NCI-H526 treated with DMSO at 0.1 percent for 48 hours (cell line): ENCODE results near the gene RUNX3.

ENCODE experiments used
- DNase-seq: peaks from one replicate; lab custom pipeline; 2025; lab: John Stamatoyannopoulos, UW

RUNX3 gene

GRCh38 chr1:24928689-24929397 lies 1.2 kb downstream of the RUNX3 start:
- DNase-seq = no peak

DNA sequence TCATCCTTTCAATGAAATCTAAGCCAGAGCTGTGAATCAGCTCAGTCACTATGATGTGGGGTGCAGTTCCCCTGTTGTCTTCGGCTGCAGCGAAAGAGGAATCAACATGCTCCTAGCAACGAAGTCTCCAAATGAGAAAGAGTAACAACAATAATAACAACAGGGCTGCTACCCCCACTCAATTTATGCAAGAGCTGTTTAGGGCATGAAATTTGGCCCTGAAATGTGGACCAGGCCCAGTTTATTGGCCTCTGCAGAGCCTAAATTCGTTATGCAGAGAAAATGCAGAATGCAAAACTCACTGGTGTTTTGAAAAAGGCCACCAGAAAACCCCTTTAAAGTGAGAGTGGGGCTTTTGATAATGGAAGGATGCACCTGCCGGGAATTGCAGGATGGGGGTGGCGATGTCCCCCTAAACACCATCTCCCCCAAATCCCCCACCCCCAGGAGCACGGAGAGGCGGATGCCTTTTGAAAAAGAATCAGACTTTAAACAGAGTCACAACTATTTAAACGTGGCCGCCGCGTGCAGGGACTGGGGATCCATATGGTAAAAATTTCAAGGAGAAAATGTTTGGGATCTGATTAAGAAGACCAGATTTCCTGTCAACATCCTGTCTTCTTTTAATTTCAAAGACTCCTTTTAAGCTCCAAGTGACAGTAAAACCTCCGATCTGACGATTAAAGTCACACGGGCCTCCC lies 1.9 kb downstream of the RUNX3 start:
- no peak for DNase-seq

GRCh38 chr1:24927473-24927872 lies 2.6 kb downstream of the RUNX3 start:
- DNase-seq = no peak

DNA sequence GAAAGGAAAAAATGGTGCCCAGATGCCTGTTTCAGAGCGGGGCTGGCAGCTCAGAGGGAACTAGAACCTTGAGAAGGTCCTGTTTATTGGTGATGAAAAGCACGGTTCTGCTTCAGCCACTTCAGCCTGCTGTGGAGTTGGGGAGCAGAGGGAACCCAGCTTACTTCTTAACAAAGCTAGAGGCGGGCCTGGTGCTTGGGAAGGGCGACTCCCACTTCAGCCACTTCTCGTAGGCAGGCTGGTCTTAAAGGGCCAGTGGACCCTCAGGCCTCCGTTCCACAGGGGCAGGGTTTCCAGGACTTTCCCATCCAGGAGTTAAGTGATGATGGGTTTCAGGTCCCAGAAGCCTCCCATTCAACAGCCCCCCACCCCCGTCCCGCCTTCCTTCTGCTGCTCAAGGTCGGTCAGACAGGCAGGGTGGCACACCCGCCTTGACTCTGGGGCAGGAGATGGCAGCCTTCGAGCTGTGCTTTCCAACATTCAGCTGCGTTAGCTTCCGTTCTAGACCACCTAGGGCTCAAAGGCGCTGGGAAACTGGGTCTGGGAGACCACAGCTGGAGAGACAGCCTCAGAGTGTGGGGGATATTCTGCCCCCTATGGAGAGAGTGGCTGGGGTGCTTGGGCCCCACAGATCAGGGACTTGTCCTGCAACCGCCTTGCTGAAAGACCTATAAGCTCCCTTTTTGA lies 3.4 kb downstream of the RUNX3 start:
- DNase-seq = no peak

DNA sequence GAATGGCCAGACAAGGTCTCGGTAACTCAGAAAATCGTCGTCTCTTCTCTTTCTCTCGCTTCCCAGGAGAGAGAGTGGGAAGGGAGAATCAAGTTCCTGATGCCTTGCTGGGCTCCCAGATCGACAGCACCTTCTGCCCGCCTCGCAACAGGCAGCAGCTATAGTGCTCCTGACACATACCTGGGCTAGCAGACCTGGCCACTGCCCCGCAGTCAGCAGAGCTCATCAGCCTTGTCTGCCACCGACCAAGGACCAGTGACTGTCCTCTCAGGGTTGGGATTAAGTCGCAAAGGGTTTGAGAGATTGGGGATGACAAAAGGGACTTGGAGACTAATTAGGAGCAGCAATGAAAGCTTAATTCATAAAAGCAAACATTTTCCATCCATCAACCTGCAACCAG lies 4.1 kb downstream of the RUNX3 start:
- DNase-seq = no peak

DNA sequence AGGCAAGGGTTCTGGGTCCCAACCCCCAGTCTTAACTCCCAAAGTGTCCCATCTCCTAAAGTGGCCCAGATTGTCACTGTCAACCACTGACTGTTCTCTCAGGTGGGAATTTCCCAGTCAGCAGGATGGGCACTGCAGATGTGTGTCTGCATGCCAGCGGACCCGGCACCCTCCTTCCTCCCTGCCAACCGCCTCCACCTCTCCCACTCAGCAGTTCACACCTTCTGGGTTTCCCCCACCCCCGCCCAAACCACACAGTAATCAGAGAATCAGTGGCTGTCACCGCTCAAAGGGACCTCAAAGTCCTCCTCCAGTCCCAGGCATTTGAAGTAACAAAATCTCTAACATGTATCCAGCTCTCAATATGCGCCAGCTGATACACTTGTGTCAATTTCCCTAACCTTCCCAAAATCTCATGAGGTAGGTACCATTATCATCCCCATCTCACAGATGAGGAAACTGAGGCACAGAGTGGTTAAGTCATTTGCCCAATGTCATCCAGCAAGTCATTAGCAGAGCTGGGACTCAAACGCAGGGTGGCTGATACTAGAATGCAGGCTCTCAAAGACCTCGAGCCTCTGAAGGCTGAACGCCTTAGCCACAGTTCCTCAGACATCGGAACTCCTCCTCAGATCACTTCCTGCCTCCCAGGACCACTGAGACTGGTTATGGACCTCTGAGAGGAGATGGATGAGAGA lies 4.8 kb downstream of the RUNX3 start:
- no peak for DNase-seq

- no peak for DNase-seq
These were observed 6.5 kb downstream of the RUNX3 start for GRCh38 chr1:24923485-24924113.

DNA sequence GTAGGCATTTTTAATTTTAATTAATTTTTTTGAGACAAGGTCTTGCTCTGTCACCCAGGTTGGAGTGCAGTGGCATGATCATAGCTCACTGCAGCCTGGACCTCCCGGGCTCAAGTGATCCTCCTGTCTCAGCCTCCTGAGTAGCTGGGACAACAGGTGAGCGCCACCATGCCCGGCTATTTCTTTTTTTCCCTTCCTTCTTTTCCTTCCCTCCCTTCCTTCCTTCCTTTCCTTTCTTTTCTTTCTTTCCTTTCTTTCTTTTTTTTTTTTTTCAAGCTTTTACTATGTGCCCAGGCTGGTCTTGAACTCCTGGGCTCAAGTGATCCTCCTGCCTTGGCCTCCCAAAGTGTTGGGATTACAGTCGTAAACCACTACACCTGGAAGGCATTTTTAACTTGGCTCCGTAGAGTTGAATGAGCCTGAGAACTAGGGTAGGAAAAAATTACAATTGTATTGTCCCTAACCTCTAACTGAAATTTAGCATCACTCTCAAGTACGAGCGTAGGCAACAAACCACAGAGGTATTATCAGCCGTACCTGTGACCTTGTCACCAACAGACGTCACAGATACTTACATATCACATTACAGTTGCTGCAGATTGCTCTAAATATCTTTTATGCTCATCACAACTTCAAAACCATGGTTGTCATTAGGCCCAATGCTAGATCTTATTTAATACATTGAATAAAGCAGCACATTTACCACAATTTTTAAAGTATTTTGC lies 8.0 kb downstream of the RUNX3 start:
- DNase-seq = no peak

DNA sequence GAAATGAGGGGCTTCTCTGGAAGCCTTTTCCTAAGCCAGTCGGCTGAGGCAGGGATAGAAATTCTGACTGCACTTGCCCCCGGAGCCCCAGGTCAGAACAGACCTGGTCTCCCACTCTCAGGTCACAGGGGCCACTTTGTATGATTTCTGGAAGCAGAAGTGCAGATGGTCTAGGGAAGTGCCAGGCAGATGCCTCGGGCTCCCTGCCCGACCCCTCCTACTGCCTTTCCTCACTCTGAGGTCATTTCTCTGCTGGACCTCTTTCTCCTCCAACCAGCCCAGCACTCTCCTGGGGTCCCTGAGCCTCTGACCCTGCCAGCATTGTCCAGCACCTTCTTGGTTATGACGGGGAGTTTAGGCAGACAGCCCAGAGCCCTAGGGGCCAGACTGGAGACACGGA lies 8.7 kb downstream of the RUNX3 start:
- DNase-seq = no peak

- DNase-seq = no peak
These were observed 9.5 kb downstream of the RUNX3 start for GRCh38 chr1:24920533-24920925.

DNA sequence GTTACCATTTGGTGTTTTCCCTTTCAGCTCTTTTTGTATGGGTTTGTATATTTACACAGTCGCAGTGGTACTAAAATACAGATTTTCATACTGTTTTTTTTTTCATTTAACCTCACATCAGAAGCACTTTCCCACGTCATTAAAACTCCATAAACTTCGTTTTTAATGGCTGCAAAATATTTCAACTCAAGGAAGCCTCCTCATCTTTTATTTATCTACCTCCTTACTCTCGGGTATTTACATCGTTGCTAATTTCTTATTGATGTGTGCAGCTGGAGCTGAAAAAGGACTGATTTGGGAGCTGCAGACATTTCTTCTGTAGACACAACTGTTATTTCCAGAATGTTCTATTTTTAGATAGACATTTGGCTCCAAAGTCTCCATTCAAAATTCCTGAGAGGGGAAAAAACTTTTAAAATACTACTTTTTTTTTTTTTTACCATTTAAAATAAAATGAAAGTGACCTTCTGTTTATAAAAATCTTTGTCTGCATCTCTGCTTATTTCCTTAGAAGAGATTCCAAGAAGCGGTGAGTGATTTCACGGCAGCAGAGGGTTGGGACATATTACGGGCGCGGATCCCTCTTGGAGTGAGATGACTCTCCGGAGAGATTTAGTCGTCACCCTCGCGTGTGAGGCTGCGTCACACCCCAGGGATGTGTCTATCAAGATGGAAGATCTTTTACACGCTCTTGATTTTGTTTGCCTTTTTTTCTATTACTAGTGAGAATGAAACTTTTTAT lies 10.1 kb downstream of the RUNX3 start:
- no peak for DNase-seq

DNA sequence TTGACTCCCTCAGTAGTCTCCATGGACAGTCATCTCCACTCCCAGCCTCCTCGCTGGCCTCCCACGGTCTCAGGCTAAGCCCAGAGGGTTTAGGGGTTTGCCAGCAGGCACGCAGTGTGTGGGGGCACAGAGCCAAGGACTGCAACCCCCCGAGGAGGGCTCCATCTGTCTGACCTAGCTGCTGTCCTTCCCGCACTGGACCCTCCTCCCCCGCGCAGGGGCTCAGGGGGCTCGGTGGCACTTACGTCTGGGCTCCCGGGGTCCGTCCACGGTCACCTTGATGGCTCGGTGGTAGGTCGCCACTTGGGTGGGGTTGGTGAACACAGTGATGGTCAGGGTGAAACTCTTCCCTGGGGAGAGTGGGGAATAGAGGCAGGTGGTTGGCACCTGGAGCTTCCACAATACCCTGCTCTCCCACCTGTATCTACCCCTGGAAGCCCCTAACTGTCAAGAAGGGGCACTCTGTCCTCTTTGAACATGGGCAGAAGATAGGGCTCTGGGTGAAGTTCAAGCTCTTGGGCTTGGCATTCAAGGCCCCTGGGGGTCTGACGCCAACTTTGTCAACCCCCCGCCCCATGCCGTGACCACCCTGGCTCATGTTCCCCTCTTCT lies 11.0 kb downstream of the RUNX3 start:
- no peak for DNase-seq

GRCh38 chr1:24918370-24918769 lies 11.7 kb downstream of the RUNX3 start:
- no peak for DNase-seq

DNA sequence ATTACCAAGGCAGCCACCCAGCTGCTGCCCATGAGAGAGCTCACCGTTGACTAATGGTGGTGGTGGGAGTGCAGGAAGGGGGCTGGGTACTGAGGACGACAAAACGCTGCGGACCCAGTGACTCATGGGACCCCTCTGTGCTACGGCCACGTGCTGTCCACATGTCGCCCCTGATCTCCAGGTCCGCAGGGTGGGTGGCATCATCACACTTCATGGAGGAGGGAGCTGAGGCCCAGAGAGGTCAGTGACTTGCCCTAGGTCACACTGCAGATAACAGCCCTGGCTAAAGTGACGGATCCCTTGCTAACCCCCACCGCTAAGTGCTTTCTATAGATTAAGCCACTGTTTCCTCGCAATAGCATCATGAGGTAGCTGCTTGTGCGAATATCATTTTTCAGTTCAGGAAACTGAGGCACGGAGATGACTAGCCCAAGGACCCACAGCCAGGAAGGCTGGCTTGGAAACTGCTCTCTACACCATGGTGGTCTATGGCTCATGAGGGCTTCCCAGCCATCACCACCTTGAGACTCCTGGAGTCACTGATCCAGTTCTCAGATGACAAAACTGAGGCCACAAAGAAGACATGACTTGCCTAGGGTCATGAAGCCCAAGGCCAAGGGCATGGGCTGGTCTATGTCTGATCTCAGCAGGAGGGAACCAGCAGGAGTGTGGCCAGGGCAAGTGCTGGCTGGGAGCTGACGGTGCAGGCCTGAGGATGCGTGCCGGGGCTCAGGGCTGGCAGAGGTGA lies 12.6 kb downstream of the RUNX3 start:
- DNase-seq = no peak

GRCh38 chr1:24915816-24916602 lies 14.1 kb downstream of the RUNX3 start:
- DNase-seq = no peak

- peak; percentile 64 for DNase-seq
These were observed 15.6 kb downstream of the RUNX3 start for GRCh38 chr1:24914226-24915069.

- DNase-seq = no peak
These were observed 16.4 kb downstream of the RUNX3 start for GRCh38 chr1:24913616-24914225.

DNA sequence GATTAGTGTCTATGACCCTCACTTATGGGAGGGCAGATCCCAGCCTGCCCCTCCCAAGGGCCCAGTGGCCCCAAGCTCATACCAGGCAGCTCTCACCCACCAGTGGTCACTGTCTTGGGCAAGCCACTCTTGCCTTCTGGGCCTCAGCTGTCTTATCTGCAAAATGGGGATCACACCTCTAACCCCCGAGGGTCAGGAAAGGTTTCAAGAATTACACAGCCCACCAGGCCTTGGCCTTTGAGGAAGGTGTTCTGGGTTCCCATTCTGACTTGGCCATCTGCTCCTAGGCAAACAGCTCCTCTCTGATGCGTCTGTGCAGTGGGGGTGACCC lies 16.8 kb downstream of the RUNX3 start:
- DNase-seq = no peak
